GM18526 (cell line): ENCODE measurements around the gene SIK3.

ENCODE experiments used
- POLR2A ChIP-seq: IDR thresholded peaks from 3 replicates; pipeline ENCODE4 v1.6.1; 2011; ENCODE audit not compliant: insufficient read length; ENCODE audit errors: extremely low read depth

SIK3 gene

DNA sequence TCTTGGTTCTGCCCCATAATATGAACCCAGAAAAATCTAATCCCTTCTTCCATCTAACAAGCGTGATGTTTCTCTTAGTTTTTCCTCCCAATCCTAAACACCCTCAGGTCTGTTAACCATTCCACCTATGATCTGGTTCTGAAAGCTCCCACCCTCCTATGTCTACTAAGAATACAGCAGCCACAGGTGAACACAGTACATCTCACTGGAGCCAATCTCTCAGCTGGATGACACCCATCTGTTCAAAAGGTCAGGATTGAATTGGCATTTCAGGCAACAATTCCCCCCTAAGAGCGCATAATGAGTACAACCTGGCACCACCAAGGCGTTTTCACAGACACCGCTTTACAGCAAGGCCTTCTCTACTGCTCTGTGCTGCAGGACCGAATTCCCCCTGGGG, 241.8 kb downstream of the SIK3 start:
- TF ChIP-seq POLR2A, result no peak

DNA sequence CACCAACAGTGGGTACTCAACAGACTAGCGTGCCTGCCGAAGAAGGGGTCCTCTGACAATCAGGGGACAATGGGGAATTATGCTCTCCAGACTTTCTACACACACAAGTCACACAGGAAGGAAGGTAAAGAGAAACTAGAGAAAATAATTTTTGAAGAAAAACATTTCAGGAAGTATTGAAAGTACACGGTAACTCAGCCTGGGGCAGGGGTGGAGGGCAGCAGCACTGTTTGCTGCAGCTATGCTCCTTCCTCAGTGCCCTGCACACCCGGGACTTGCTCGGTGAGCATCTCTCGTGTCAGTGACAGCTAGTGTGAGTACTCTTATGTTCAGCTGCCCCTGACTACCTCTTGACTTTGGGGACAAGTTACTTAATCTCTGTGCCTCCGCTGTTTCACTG, 242.8 kb downstream of the SIK3 start:
- TF ChIP-seq POLR2A, result no peak

DNA sequence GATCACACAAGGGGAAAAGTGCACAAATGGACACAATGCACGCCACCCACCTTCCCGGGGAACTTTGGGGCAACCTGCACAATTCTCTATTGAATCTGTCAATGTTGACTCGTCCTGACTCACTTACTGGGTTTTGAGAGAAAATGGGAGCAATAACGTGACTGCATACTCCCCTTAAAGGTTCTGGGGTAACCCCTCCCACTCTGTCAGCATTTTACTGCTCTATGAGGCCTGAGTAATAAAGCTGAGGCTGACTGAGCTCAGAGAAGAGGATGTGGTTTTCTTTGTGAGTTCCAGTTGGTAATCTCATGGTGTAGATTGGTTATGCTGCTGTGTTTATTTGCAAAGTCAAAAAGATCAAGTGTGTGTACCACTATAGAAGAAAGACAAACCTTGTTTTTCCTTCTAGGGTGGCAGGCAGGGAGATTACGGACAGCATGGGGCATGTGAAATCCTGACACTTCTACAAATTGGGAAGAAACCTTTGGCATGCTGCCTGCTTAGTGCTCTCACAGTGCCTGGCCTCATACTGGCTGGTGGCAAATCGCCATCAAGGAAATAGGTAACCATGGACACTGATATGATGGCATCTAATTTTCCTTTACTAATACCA, 244.7 kb downstream of the SIK3 start:
- no peak for TF ChIP-seq POLR2A

DNA sequence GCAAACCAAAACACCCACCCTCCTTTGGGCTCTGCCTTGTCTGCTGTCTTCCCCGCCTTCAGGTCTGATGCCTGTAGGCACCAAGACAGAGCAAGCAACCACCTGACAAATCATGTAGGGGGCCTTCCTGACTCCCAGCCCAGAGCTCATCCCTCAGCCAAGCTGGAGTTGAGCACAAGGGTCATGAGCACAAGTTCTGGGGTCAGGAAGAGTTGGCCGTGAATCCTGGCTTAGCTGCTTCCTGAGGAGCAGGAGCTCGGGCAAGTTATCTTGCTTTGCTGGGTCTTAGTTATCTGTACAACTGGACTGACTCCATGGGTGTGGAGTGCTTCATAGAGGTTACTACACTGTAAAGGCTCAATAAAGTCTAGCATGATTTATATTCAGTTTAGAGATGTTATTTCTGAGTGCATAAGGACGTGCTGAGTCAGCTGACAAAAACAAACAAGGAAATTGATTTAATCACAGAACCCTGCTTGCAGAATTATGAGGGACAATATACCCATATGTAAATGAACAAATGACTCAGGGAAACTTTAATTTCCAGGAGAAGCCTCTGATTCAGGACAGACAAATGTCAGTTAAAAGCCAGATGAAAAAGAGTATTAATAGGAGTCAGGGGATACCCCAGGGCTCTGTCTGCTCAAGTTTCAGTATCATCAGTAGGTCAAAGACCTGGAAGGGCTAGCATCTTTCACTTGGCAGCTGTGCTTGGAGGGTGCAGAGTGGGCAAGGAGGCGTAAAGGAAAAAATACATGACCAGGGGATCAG, 245.8 kb downstream of the SIK3 start:
- TF ChIP-seq POLR2A, result no peak

DNA sequence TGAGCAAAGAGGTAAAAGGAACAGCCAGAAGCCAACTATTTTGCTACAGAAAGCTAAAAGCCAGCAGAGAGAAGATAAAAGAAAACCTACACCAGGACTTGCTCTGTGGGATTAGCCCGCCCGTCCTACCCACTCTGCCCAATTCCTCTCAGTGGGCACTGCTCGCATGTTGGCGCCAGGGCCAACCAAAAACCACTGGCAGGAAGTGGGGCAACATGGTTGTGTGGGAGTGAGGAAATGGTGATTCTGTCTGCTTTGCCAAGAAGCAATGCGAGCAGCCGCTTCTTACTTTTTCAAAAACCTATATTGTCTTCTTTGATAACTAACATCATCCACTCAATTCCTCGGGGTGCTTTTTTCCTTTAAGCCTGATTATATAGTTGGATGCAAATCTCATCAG, 246.6 kb downstream of the SIK3 start:
- no peak for TF ChIP-seq POLR2A

DNA sequence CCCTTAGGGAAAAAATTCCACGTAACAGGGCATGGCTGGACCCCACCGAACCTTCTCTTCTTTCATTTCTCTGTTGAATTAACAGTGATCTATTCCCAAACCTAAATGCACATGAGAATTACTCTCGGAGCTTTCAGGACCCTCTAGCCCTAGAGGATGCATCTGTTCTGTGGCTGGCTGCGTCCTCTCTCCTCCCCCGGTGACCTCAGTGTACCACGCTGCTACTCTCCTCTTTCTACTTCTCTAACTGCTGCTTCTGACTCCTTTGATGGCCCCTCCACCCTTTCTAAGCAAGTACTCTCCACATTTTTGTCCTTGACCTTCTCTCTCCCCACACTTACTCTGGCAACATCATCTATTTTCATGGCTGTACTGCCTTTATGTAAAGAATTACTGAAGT, 248.7 kb downstream of the SIK3 start:
- no peak for TF ChIP-seq POLR2A

DNA sequence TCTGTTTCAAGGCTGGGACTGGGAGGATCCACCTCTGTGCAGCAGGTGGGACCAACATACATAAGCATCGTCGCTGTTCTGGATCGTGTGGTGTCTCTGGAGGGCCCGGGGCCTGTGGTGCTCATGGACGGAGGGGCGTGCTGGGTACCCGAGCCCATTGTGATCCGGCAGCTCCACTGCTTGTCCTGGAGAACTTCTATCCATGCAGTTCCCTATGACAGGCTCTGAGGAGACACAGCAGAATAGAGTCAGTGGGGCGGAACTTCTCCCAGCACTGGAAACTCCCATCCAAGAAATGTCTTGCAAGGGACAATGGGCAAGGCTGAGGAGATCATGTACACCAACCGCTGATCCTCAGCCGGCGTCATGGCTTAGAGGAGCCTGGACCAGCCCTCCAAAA, 249.2 kb downstream of the SIK3 start:
- no peak for TF ChIP-seq POLR2A

DNA sequence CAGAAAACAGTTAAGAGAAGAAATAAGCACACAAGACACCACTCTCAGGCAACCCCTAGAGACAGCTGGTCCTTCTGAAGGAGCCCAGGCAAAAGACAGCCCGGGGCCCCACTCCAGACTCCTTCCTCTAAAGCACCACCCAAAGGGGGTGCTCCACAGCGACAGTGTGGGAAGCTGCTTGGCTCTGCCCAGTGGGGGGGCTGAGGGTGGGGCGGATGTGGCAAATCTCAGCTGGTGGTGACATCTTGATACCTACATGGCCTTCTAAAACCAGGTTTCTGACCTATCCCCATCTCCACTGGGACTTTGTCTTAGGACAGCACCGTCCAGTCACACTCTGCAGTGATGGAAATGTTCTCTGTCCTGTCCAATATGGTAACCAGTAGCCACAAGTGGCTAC, 250.6 kb downstream of the SIK3 start:
- no peak for TF ChIP-seq POLR2A

DNA sequence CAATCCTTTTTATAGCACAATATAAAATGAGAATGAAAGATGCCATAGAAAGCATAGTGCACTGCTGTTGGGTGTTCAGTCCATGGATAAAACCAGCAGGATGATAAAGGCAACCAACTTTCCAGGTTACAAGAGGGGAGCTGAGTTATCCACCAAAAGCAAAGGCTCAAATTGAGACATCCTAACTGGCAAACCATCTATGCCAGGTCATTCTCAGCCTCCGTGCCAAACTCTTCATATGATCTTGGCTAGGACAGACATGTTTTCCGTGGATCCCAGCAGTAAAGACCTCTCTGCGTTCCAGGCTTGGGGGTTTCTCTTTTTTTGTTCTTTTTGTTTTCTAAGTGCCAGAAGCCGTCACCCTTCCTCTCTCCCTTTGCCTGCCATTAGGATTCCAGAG, 253.5 kb downstream of the SIK3 start:
- no peak for TF ChIP-seq POLR2A

DNA sequence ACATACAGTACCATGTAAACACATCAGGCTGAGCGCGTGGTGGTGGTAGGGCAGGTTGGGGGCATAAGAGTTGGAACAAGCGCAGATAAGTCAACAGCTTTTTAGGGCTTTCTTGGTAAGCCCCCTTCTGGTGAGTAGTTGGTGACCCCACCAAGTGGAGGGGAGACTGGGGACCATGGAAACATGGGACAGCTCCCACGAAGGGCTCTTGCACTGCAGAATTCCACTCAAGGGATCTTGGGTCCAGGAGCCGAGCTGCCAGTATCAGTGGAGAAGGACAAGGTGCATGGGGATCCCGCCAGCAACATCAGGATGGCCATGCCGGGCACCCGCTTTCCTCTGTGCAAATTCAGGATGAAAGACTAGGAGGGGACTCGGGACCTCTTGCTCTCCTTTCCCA, 254.6 kb downstream of the SIK3 start:
- no peak for TF ChIP-seq POLR2A

DNA sequence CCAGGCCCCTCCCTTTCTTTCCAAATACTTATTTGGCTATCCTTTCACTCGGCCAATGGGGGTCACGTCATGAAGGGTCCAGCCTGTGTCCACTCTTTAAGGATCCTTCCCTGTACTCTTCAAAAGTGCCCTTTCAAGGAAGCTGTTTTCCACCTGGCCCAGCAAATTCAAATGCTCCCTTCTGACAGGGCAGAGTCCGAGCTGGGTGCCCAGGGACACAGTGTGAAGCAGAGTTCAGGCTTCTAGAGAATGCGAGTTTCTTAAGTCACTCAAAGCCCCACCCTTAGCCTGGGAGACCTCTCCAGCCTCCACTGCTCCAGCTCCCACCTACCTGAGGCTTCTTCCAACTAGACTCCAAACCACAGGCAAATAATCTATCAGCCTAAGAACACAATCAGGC, 255.3 kb downstream of the SIK3 start:
- no peak for TF ChIP-seq POLR2A

DNA sequence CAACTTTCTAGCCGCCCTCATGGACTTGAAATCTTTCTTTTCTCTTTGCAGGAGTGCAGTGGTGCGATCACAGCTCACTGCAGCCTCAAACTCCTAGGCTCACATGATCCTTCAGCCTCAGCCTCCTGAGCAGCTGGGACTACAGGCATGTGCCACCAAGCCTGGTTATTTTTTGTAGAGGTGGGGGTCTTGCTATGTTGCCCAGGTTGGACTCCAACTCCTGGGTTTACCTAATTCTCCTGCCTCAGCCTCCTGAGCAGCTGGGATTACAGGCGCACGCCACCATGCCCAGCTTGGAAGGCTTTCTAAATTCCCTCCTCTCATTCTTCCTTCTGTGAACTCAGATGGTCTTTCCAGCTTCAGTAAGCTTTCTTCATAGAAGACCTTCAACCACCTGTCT, 256.1 kb downstream of the SIK3 start:
- TF ChIP-seq POLR2A, result no peak

DNA sequence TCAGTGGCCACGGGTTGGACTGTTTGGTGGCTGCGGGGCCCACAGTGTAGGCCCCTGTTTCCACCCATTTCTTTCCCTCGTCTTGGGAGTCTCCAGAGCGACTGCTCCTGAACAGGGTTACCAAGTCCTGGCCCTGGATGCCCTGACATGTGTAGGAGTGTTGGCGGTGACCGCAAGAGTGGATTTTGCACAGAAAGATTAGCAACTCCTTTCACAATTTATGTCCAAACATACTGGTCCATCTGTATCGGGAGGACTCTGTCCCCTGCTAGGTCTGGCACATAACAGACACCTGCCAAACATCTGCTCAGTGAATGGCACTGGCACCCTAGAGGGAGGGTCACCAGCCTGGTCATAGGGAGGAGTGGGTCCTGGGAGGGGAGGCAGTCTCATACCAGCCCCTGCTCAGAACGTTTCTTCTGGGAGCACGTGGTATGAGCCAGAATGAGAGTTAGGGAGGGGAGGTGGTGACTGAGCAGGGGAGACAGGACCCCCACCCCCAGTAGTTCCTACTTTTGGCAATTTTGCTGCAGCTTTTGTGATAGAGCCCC, 257.4 kb downstream of the SIK3 start:
- no peak for TF ChIP-seq POLR2A

DNA sequence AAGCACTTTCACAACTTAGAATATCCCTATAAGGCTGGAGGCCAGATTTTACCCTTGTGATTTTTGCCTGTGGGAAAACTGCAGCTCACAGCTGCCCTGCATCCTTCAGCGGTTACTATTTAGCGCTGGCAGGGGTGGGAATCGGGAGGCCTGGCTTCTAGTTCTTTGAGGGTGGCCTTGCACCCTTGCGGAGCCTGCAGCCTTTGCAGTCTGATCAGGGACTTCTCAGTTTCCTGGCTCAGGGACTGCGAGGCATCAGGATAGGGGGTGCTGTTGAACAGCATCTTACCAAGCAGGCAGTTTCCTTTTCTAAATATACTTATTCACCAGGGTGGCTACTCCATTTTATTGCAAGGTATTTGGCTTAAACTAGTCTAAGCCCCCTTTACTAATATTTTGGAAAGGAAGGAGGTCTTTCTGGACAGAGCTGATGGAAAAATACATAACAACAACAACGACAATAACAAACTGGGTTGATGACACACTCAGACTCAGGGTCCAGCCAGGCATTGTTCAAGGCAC, 257.9 kb downstream of the SIK3 start:
- no peak for TF ChIP-seq POLR2A

DNA sequence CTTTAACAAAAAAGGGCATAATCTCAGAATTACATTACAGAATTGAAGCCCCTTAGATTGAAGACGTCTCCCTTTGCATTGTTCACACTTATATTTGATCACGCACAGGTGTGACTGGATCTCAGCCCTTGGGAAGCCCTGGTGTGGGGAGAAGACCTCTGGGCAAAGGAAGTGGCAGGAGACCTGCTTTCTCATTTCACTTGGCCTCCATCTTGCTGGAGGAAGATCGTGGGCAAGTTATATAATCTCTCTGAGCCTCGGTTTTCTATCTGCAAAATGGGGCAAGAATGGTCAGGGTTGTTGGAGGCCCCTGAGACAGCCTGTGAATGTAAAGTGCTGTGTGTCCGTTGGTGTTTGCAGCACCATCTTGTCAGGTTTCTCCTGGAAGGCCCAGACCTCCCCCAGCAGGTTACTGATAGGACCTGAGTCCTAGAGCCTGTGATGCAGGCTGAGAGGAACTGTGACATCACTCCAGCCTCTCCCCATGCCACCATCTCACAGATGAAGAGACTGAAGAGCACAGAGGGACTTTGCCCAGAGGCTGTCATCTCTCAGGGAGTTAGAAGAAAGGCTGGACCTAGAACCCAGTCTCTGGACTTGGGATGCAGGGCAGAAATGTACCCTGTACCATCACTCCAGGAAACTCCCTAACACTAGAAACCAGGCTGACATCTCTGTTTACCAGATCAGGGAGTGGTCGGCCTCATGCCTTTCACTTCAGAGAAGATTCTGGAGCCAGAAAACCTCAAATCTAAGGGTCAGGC, 259.7 kb downstream of the SIK3 start:
- TF ChIP-seq POLR2A, result no peak
